Measurements from ENCODE around the gene CLIC4.
"Not testable (repeated sequence)": the region's sequence is repeated elsewhere in the genome, so short reads cannot be mapped to it uniquely, and the experiment has no call there.

Gene CLIC4

GRCh38 chr1:24725209-24725651 lies 20.0 kb upstream of the CLIC4 start:
- H3K27me3 Mint-ChIP-seq, result peaks cover 15 to 16% of the 10 kb centered on the region in 2 donors
- H3K4me1 Mint-ChIP-seq (ENCODE audit: low read depth in 2 of 2), result peaks cover 0 to 12% of the 10 kb centered on the region in 2 donors
- DNase-seq, result no peak
- no peak overlapping the region for H3K27ac Mint-ChIP-seq
- H3K4me3 Mint-ChIP-seq, result peak overlapping the region in 1 of 2 donors; percentile 4
- H3K36me3 Mint-ChIP-seq (ENCODE audit: insufficient read depth), result peaks cover under 1% of the 10 kb centered on the region
- no peaks in the 10 kb centered on the region for H3K9me3 Mint-ChIP-seq
- ATAC-seq (replicated peaks), result no peak

GRCh38 chr1:24726741-24727140 lies 18.5 kb upstream of the CLIC4 start:
- peaks cover 9 to 16% of the 10 kb centered on the region in 2 donors for H3K27me3 Mint-ChIP-seq
- peaks cover 3% of the 10 kb centered on the region for H3K36me3 Mint-ChIP-seq (ENCODE audit: insufficient read depth)
- H3K4me1 Mint-ChIP-seq (ENCODE audit: low read depth in 2 of 2), result peaks cover 0 to 12% of the 10 kb centered on the region in 2 donors
- H3K27ac Mint-ChIP-seq, result no peak overlapping the region
- H3K4me3 Mint-ChIP-seq, result no peak overlapping the region
- no peak for ATAC-seq (replicated peaks)
- no peak for DNase-seq
- H3K9me3 Mint-ChIP-seq, result no peaks in the 10 kb centered on the region

- H3K27ac Mint-ChIP-seq, result peak overlapping the region in 1 of 2 donors; percentile 18
- peaks cover 3% of the 10 kb centered on the region for H3K36me3 Mint-ChIP-seq (ENCODE audit: insufficient read depth)
- peaks cover 9 to 16% of the 10 kb centered on the region in 2 donors for H3K27me3 Mint-ChIP-seq
- DNase-seq, result no peak
- H3K9me3 Mint-ChIP-seq, result no peaks in the 10 kb centered on the region
- peak; percentile 35 for ATAC-seq (replicated peaks)
- H3K4me1 Mint-ChIP-seq (ENCODE audit: low read depth in 2 of 2), result peaks cover 0 to 4% of the 10 kb centered on the region in 2 donors
- H3K4me3 Mint-ChIP-seq, result no peak overlapping the region
These were observed 17.6 kb upstream of the CLIC4 start for GRCh38 chr1:24727501-24728216.

- no peak overlapping the region for H3K4me3 Mint-ChIP-seq
- H3K27me3 Mint-ChIP-seq, result peaks cover 9 to 16% of the 10 kb centered on the region in 2 donors
- H3K36me3 Mint-ChIP-seq (ENCODE audit: insufficient read depth), result peaks cover 3% of the 10 kb centered on the region
- no peaks in the 10 kb centered on the region for H3K9me3 Mint-ChIP-seq
- peaks cover 0 to 4% of the 10 kb centered on the region in 2 donors for H3K4me1 Mint-ChIP-seq (ENCODE audit: low read depth in 2 of 2)
- no peak for ATAC-seq (replicated peaks)
- H3K27ac Mint-ChIP-seq, result no peak overlapping the region
- DNase-seq, result no peak
These were observed 16.3 kb upstream of the CLIC4 start for GRCh38 chr1:24728982-24729381.

GRCh38 chr1:24732186-24732885 lies 12.9 kb upstream of the CLIC4 start:
- DNase-seq (no peak), ATAC-seq (replicated peaks) (no peak)
- H3K36me3 Mint-ChIP-seq (ENCODE audit: insufficient read depth), result peaks cover 3% of the 10 kb centered on the region
- H3K27me3 Mint-ChIP-seq, result no peaks in the 10 kb centered on the region
- H3K9me3 Mint-ChIP-seq, result no peaks in the 10 kb centered on the region
- H3K4me3 Mint-ChIP-seq, result no peak overlapping the region
- H3K27ac Mint-ChIP-seq, result peak overlapping the region in 1 of 2 donors; percentile 44
- H3K4me1 Mint-ChIP-seq (ENCODE audit: low read depth in 2 of 2), result no peaks in the 10 kb centered on the region

- not testable (repeated sequence) for H3K9me3 Mint-ChIP-seq; H3K4me3 Mint-ChIP-seq; DNase-seq; H3K4me1 Mint-ChIP-seq (ENCODE audit: low read depth in 2 of 2); H3K36me3 Mint-ChIP-seq (ENCODE audit: insufficient read depth); H3K27me3 Mint-ChIP-seq
- peak overlapping the region in 1 of 2 donors; percentile 44 for H3K27ac Mint-ChIP-seq
- ATAC-seq (replicated peaks), result peak; percentile 24
These were observed 11.9 kb upstream of the CLIC4 start for GRCh38 chr1:24733342-24733741.

GRCh38 chr1:24735156-24735508 lies 10.1 kb upstream of the CLIC4 start:
- no peaks in the 10 kb centered on the region for H3K4me1 Mint-ChIP-seq (ENCODE audit: low read depth in 2 of 2)
- H3K4me3 Mint-ChIP-seq, result no peak overlapping the region
- H3K27me3 Mint-ChIP-seq, result no peaks in the 10 kb centered on the region
- no peak overlapping the region for H3K27ac Mint-ChIP-seq
- DNase-seq (no peak), ATAC-seq (replicated peaks) (no peak)
- H3K9me3 Mint-ChIP-seq, result no peaks in the 10 kb centered on the region
- H3K36me3 Mint-ChIP-seq (ENCODE audit: insufficient read depth), result peaks cover 3% of the 10 kb centered on the region

GRCh38 chr1:24735509-24736375 lies 9.5 kb upstream of the CLIC4 start:
- DNase-seq, result no peak
- no peaks in the 10 kb centered on the region for H3K36me3 Mint-ChIP-seq (ENCODE audit: insufficient read depth)
- H3K9me3 Mint-ChIP-seq, result no peaks in the 10 kb centered on the region
- no peaks in the 10 kb centered on the region for H3K4me1 Mint-ChIP-seq (ENCODE audit: low read depth in 2 of 2)
- H3K27ac Mint-ChIP-seq, result no peak overlapping the region
- peaks cover 0 to under 1% of the 10 kb centered on the region in 2 donors for H3K27me3 Mint-ChIP-seq
- ATAC-seq (replicated peaks), result no peak
- H3K4me3 Mint-ChIP-seq, result no peak overlapping the region

- Mint-ChIP-seq H3K4me3 (no peak overlapping the region), H3K27me3 (peaks cover 11 to 13% of the 10 kb centered on the region in 2 donors), H3K9me3 (no peaks in the 10 kb centered on the region), H3K36me3 (ENCODE audit: insufficient read depth) (no peaks in the 10 kb centered on the region), H3K4me1 (ENCODE audit: low read depth in 2 of 2) (no peaks in the 10 kb centered on the region), H3K27ac (no peak overlapping the region)
- ATAC-seq (replicated peaks) (no peak), DNase-seq (no peak)
These were observed 7.7 kb upstream of the CLIC4 start for GRCh38 chr1:24737368-24738117.

- H3K27ac Mint-ChIP-seq, result no peak overlapping the region
- ATAC-seq (replicated peaks) (no peak), DNase-seq (no peak)
- H3K4me3 Mint-ChIP-seq, result no peak overlapping the region
- H3K27me3 Mint-ChIP-seq, result peaks cover 11 to 13% of the 10 kb centered on the region in 2 donors
- H3K36me3 Mint-ChIP-seq (ENCODE audit: insufficient read depth), result no peaks in the 10 kb centered on the region
- H3K4me1 Mint-ChIP-seq (ENCODE audit: low read depth in 2 of 2), result peaks cover 4 to 5% of the 10 kb centered on the region in 2 donors
- no peaks in the 10 kb centered on the region for H3K9me3 Mint-ChIP-seq
These were observed 6.0 kb upstream of the CLIC4 start for GRCh38 chr1:24739241-24739640.

GRCh38 chr1:24742090-24742938 lies 2.9 kb upstream of the CLIC4 start:
- DNase-seq, result no peak
- H3K4me3 Mint-ChIP-seq, result no peak overlapping the region
- no peak overlapping the region for H3K27ac Mint-ChIP-seq

More at GRCh38 chr1:24742090-24742938, 2.9 kb upstream of the CLIC4 start:
- no peaks in the 10 kb centered on the region for H3K9me3 Mint-ChIP-seq
- H3K27me3 Mint-ChIP-seq, result peaks cover 11 to 13% of the 10 kb centered on the region in 2 donors
- no peaks in the 10 kb centered on the region for H3K36me3 Mint-ChIP-seq (ENCODE audit: insufficient read depth)
- peaks cover 6 to 14% of the 10 kb centered on the region in 2 donors for H3K4me1 Mint-ChIP-seq (ENCODE audit: low read depth in 2 of 2)
- no peak for ATAC-seq (replicated peaks)

All from effector memory CD8-positive, alpha-beta T cell (primary cell).